ENCODE data around the gene KRTAP5-1. TPM values are rescaled to one million over a fixed set of nuclear protein-coding genes. Genes with fewer than 3 reads are reported as not detected.

The KRTAP5-1 gene
- total RNA-seq, 2 experiments from 2014 or later, result not detected

DNA sequence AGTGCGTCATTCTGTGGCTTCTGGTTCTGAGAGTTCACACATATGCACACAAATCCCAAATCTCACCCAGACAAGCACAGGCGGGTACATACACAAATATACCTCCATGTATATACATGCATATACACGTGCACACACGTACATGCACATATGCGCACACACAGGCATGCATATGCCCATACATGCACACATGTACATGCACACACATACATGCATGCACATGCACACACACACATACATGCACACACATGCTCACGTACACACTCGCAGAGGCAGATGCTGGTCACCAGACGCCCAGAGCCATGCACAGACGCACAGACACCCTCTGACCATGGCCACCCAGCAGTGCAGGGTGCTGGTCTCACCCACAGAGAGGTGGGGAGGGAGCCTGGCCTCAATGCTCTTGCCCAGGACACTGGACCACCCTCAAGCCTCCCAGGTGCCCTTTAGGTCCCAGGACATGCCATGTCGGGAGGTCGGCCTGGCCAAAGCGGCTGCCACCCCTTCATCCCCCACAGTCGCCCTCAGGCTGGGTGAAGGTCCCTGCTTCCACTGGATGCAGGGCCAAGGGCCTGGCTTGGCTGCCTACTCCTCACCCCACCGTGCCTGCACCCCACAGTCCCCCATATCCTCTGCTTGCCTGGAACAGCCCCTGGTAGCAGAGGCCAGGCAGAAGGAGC is 22.5 kb downstream of the KRTAP5-1 start:
- CTCF ChIA-PET, result interaction anchor here (3.5 kb wide), 1 partner anchor 11 kb away, joined by 22 read pairs; no protein-coding TSS in a partner anchor
- Mint-ChIP-seq H3K36me3 (ENCODE audit: low read depth) (peaks cover under 1% of the 10 kb centered on the region), H3K27me3 (no peaks in the 10 kb centered on the region), H3K9me3 (no peaks in the 10 kb centered on the region), H3K4me1 (ENCODE audit: low read depth) (no peaks in the 10 kb centered on the region), H3K4me3 (no peak overlapping the region), H3K27ac (no peak overlapping the region)
- DNase-seq, result no peak
- intact Hi-C loops (cut with micrococcal nuclease), result no loop called here
- no peak for ATAC-seq
- POLR2A ChIA-PET, result no interaction called here
- TF ChIP-seq, protein P1, sequence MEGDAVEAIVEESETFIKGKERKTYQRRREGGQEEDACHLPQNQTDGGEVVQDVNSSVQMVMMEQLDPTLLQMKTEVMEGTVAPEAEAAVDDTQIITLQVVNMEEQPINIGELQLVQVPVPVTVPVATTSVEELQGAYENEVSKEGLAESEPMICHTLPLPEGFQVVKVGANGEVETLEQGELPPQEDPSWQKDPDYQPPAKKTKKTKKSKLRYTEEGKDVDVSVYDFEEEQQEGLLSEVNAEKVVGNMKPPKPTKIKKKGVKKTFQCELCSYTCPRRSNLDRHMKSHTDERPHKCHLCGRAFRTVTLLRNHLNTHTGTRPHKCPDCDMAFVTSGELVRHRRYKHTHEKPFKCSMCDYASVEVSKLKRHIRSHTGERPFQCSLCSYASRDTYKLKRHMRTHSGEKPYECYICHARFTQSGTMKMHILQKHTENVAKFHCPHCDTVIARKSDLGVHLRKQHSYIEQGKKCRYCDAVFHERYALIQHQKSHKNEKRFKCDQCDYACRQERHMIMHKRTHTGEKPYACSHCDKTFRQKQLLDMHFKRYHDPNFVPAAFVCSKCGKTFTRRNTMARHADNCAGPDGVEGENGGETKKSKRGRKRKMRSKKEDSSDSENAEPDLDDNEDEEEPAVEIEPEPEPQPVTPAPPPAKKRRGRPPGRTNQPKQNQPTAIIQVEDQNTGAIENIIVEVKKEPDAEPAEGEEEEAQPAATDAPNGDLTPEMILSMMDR (IDR thresholded peaks at IDR 0.05), result no peak

DNA sequence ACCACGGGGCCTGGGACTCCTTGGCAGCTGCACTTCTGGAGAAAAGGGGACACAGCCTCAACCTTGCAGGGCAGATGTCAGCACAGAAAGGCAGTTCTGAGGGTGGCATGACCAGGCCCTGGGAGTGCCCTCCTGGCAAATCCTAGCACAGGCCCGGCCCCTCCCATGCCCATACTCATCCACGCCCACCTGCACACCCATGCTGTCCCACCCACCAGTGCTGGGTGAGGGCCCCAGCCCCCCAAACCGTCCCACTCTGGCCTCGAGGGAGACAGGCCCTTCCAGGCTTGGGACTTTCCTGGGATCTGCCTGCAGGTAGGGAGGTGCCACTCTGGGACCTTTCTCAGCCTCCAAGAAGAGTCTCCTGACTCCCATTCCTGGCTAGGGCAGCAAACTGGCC is 23.1 kb downstream of the KRTAP5-1 start:
- ATAC-seq (no peak), DNase-seq (no peak)
- TF ChIP-seq, protein P1 (IDR thresholded peaks at IDR 0.05), result no peak
- no peaks in the 10 kb centered on the region for H3K4me1 Mint-ChIP-seq (ENCODE audit: low read depth)
- no peaks in the 10 kb centered on the region for H3K27me3 Mint-ChIP-seq
- ChIA-PET CTCF (no interaction called here), POLR2A (interaction anchor here (1.2 kb wide), 1 partner anchor 9 kb away, joined by 3 read pairs; no protein-coding TSS in a partner anchor)
- intact Hi-C loops (cut with micrococcal nuclease), result no loop called here
- no peak overlapping the region for H3K27ac Mint-ChIP-seq
- H3K36me3 Mint-ChIP-seq (ENCODE audit: low read depth), result peaks cover 2% of the 10 kb centered on the region
- no peaks in the 10 kb centered on the region for H3K9me3 Mint-ChIP-seq
- H3K4me3 Mint-ChIP-seq, result no peak overlapping the region

DNA sequence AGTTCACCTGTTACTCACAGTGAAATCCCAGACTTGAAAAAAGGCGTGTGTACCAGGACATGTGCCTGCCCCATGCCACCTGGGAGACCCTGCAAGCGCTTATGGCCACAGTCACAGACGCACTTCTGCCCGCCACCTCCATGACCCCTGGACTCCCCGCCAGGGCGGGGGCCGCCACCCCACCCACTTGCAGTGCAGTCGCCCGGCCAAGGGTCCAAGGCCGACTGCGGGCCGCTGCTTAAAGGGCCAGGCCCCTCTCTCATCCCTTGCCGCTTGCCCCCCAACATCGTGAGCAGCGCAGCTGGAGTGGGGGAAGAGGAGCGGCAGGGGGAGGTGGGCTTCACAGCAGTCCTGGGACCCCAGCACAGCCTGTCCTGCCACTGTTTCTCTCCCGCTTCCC is 23.8 kb downstream of the KRTAP5-1 start:
- Mint-ChIP-seq H3K4me3 (no peak overlapping the region), H3K36me3 (ENCODE audit: low read depth) (peaks cover 2% of the 10 kb centered on the region), H3K27ac (no peak overlapping the region), H3K4me1 (ENCODE audit: low read depth) (no peaks in the 10 kb centered on the region), H3K27me3 (no peaks in the 10 kb centered on the region), H3K9me3 (no peaks in the 10 kb centered on the region)
- ChIA-PET POLR2A (interaction anchor here (1.2 kb wide), 1 partner anchor 10 kb away, joined by 3 read pairs; no protein-coding TSS in a partner anchor), CTCF (no interaction called here)
- DNase-seq, result no peak
- TF ChIP-seq, protein P1 (IDR thresholded peaks at IDR 0.05), result no peak
- no peak for ATAC-seq
- intact Hi-C loops (cut with micrococcal nuclease), result no loop called here

DNA sequence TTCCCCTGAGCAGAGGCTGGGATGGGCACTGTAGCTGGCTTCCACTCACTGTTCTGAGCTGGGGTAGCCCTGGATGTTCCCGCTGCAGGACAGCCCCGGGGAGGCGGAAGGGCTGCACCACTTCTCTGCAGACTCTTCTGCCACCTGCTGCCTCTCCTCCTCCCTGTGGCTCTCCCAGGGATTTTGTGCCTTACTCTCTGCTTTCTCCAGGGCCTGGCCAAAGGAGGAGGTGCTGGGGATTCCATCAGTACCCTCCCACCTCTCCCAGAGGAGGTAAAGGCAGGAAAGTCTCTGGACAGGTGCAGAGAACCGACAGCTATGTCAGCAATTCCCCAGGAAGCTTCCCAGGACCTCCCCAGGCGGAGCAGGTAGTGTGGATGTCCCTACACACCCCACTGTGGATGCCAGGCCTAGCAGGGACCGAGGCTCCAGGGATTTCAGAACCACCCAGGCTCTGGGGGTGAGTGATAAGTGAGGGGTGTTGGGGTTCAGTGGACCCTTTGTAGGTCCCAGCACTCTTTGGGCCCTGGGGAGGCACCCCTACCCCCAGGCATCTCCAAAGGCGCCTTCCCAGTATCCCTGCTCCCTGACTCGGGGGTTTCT is 24.3 kb downstream of the KRTAP5-1 start:
- TF ChIP-seq, protein P1 (IDR thresholded peaks at IDR 0.05), result no peak
- H3K36me3 Mint-ChIP-seq (ENCODE audit: low read depth), result peaks cover 2% of the 10 kb centered on the region
- no peak overlapping the region for H3K27ac Mint-ChIP-seq
- ChIA-PET CTCF (interaction anchor here (1.4 to 1.6 kb wide), 2 partner anchors 14 kb away, joined by 5 to 7 read pairs; no protein-coding TSS in a partner anchor), POLR2A (interaction anchor here (1.2 kb wide), 1 partner anchor 10 kb away, joined by 3 read pairs; no protein-coding TSS in a partner anchor)
- DNase-seq (no peak), ATAC-seq (no peak)
- no peaks in the 10 kb centered on the region for H3K4me1 Mint-ChIP-seq (ENCODE audit: low read depth)
- intact Hi-C loops (cut with micrococcal nuclease), result no loop called here
- H3K27me3 Mint-ChIP-seq, result no peaks in the 10 kb centered on the region
- H3K4me3 Mint-ChIP-seq, result no peak overlapping the region
- H3K9me3 Mint-ChIP-seq, result no peaks in the 10 kb centered on the region

All from activated CD8-positive, alpha-beta T cell treated with anti-CD3 and anti-CD28 coated beads for 36 hours (primary cell).